AG08396 (cell line): ENCODE measurements around the gene SUFU.

Source experiments
- DNase-seq: peaks from one replicate; pipeline ENCODE4 v3.0.0; 2012; ENCODE audit warnings: low spot score, mixed read lengths

SUFU gene

GRCh38 chr10:102596506-102596971 lies 92.8 kb downstream of the SUFU start:
- peak; percentile 61 for DNase-seq

DNA sequence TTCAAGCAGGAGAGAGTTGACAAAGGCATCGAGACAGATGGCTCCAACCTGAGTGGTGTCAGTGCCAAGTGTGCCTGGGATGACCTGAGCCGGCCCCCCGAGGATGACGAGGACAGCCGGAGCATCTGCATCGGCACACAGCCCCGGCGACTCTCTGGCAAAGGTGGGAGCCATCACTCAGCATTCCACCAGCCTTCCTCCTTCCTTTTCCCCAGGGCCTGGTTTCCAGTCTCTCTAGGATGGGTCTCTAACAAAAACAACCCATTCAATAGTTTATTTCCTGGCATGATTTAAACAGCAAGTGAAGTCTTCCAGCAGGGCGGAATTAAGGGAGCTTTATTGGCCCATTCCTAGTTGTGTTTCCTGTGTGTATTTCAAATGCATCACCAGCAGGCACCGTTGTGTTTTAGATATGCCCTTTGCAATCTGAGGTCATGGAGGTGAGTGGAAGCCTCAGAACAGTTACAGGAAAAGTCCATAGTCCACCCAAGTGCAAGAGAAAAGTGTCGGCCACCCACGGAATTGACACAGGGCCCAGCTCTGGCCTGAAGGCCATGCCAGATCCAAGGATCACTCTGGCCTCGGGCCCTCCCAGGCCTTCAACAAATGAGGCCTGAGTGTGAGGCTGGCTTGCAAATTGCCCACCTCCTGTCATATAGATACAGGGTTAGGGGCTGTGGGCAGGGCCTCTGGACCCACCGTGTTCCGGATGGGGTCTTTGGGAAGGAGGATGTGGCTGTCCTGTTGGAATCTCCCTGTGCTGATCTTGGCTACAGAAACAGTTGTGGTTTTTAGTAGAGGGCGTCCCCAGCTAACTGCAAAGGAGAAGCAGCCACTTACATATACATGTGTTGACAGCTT lies 93.6 kb downstream of the SUFU start:
- DNase-seq: no peak

DNA sequence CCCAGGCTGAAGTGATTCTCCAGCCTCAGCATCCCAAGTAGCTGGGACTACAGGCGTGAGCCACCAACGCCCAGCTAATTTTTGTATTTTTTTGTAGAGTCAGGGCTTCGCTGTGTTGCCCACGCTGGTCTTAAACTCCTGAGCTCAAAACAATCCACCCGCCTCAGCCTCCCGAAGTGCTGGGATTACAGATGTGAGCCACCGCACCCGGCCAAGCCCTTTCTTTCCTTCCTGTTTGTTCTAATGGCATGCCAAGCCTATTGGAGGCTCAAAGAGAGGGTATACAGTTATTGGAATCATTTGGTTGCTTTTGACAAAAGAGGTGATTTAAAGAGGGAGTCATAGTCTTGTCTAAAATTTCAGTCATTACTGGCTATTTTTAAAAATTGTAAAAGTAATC lies 94.5 kb downstream of the SUFU start:
- no peak for DNase-seq

DNA sequence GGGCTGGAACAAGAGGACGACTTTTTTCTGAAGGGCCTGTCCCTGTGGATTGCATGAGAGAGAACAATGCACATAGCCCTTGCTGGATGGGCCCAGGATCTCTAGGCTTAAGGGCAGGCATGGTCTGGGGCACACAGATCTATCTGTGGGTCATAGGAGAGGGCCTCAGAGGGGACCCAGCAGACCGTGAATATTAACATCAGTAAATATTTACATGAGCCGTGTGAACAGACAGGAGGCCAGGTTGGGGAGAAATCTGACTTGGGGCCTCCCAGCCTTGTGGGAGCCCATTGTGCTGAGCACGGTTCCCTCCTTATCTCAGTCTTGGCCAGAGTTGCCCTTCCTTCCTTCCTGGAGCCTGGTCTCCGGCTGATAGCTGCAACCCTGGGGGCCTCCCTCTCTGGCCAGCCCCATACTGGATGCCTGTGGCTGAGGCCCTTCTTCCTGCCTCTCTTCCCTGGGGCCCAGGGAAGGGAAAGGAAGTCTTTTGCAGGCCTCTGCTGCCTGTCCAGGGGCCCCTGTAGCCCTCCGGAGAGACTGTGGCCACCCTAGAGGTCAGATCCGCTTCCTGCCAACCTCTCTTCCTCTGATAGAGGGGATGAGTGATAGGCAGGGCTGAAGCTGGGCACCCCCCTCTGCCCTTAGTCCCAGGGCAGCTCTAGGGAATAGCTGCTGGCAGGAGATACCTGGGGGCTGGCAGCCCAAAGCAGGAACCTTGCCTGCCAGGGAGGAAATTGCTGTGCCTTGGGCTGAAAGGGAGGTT lies 96.0 kb downstream of the SUFU start:
- no peak for DNase-seq

DNA sequence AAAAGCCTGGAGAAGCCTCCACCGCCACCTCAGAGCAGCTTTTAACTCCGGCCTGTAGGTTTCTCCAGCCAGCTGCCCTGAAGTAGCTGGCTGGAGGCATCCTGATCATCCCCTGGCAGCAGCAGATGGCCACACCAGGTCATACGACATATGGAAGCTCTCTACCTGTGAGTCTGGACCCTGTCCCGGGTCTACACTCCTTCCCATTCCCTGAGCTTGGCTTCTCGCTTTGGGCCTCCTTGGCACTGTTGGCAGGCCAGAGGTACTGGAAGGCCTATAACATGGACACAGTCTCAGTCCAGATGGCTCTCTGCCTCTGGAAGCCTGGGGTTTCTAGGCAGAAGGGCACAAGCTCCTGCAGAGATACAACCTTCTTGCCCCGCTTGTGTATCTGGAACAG lies 97.0 kb downstream of the SUFU start:
- DNase-seq: no peak

DNA sequence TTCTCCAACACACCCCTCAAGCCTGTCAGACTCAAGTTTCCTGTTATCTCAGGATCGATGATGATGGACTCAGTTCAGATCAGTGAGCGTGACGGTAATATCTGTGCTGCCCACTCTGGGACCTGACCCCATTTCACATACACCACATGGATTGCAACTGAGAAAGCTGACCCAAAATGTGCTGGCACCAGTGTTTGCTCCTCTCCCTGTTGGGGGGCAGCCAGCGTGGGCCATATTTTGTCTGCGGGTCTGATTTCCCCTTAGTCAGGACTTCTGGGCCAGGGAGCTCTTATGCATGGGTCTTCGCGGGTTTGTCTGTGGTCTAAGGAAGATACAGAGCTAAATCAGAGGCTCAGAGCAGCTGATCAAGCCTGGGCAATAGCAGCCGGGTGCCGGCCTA lies 97.9 kb downstream of the SUFU start:
- no peak for DNase-seq

DNA sequence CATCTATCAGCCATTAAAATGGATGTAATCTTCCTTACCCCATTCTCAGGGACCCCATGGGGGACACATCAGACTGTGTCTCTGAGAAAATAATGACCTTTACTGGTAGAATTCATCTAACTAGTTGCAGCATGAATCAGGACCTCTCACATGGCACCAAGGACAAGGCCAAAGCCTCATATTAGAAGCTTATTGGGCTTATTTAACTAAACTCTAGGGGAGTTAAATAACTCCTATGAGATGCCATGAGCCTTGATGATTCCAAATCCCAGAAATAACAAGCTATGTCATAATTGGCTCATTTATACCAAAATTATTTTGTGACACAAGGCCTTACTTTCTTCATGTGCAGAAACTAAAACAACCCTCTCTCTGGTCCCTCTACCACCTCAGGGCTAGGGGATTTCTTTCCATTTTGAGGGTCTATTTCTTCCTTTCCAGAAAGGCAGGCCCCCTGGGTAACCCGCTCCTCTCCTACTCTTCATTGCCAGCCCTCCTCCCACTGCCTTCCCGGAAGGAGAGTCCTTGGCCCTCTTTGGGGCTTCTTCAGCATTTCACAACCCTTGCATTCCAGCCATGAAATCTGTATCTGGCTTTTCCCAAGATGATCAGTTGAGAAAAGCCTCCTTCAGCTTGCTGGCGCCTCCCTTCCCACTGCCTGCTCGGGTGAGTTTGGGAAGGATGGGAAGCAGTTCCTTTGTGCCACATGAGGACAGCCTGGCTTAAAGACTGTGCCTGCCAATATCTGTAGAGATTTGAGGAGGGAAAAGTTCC lies 98.7 kb downstream of the SUFU start:
- DNase-seq: peak; percentile 59

DNA sequence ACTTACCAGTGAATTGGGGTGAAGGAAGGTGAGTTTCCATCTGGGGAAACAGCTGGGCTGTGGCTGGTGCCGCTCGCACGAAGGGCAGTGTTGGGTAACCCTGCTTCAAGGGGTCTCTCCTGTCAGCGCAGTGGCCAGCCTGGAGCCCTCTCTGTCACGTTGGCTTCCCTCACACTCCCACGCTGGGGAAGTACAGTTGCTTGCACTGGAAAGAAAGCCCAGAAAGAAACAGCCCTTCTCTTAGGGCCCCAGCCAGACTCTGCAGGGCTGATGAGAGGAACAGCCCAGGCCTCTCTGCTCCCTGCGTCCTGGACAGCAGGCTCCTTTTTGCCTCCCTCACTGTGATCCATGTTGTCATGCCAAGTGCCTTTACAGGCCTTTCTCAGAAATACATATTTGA lies 100.2 kb downstream of the SUFU start:
- DNase-seq: no peak

- no peak for DNase-seq
Measured at GRCh38 chr10:102604439-102604841, 100.7 kb downstream of the SUFU start.

DNA sequence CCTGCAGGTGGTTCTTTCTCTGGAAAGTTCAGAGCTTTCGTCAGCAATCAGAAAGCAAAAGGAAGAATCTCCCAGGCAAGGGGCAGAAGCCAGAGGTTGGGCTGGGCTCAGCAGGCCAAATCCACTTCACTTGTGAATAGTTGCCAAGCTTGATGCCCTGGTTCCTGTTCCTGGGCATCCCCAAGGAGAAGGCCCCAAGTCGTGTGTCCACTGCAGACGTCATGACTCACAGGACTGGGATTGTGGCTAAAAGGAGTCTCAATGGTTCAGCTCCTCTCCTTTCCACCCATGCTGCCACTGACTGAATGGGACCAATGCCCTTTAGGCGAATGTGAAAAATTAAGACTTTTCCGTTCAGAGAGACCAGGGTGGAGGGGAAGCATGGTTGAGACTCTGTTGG lies 101.9 kb downstream of the SUFU start:
- DNase-seq: no peak

DNA sequence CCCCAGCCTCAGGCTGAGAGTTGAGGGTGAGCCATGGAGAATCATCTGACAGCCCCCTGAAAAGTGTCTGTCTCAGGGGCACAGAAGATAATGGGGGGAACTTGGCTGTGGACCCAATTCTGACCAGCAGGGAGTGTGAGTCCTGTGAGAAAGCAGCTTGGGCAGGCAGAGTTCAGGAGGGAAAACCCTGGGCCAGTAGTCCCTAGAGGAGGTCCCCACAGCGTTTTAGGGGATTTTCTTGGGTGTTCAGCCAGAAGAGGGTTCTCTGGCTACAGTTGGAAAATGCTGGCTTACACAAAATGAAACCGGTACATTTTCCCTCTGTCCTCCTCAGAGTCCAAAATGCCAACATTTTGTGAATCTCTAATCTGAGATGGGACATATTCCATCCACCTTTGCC lies 104.7 kb downstream of the SUFU start:
- no peak for DNase-seq

DNA sequence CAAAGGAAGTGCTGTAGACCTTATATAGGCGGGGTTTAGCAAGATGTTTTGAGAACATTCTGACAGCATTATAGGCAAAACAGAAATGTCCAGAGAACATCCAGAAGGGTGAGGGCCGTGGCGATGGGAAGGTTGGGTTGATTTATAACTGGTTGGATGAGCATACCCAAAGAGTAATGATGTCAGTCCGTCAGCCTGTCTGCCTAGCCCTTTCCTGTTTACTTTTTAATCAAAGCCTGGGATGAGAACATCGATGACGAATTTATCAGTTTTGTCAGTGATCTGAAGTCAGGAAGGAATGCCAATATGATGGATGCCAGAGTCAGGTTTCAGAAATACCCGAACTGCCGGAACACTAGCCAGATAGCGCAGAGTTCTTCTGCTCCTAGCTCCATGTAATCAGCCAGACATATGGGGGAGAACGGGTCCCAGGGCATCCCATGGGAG lies 106.7 kb downstream of the SUFU start:
- DNase-seq: no peak

DNA sequence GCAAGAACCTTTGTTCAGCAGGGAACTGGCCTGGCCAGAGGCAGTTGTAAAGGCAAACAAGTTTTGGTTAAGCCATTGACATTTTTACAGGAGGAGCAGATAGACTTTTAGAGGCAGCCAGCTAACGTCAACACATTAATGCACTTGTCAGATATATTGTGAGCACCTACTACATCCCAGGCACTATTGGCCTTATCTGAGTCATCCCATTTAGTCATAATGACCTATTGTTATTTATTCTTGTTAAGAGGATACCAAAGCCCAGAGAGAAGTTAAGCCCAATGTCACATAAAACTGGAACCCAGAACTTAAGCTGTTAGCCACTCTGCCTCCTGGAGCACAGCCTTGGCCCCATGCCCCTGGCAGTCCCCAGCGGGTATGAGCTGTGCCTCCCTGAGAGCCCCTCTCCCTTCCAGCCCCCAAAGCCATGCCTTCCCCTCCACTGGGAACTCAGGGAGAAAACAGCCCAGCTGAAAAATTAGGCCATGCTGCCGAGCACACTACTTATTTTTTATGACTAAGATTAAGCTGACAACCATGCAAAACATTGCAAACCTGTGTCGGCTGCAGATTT lies 107.8 kb downstream of the SUFU start:
- DNase-seq: no peak

DNA sequence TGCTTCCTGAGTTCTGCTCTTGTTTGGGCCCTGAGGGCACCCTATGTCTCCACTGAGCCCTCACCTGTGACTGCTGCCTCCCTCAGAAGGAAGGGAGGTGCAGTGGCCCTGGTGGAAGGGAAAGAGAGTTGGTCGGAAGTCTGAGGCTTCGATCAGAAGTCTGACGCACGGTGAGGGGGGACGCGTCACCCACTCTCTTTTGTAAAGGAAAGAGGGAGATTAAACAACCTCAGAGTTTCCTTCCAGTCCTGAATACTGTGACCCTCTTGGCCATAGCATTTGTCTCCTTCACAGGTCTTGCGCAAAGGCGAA lies 109.1 kb downstream of the SUFU start:
- no peak for DNase-seq

DNA sequence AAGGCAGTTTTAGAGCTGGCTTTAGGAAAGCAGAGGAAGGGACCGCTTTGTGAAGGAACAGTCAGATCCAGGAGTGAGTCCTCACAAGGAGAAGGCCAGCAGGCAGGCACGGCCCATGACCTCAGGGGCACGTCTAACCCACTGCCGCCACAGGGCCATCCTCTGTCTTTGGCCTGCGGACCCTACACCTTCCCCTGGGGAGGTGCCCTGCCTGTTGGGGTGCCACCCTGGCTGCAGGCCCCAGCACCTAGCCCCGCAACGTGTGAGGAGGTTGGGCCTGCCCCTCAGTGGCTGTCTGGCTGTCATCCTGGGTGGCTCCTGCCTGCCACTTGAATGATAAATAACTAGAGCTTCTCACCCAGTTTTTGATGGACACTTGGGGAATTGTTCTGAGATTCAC lies 109.5 kb downstream of the SUFU start:
- DNase-seq: no peak

DNA sequence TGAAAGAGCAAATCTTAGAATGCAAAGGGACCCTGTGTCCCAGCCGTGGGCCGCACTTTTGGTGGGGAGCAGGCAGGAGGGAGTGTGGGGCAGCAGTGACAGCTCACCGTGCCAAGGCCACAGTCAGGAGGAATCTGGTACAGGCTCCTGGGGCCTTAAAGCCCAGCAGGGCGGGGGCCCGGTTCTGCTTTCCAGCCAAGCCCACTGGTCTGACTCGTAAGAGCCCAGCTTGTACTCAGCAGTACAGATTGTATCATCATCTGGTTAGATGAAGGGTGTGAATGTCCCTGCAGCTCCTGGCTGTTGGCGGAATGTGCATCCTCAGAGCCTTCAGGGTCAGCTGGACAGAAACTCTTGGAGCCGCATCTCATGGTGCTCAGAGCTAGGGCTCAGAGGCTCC lies 110.0 kb downstream of the SUFU start:
- DNase-seq: no peak

GRCh38 chr10:102614888-102615287 lies 111.1 kb downstream of the SUFU start:
- DNase-seq: no peak

GRCh38 chr10:102615361-102615760 lies 111.6 kb downstream of the SUFU start:
- DNase-seq: no peak

DNA sequence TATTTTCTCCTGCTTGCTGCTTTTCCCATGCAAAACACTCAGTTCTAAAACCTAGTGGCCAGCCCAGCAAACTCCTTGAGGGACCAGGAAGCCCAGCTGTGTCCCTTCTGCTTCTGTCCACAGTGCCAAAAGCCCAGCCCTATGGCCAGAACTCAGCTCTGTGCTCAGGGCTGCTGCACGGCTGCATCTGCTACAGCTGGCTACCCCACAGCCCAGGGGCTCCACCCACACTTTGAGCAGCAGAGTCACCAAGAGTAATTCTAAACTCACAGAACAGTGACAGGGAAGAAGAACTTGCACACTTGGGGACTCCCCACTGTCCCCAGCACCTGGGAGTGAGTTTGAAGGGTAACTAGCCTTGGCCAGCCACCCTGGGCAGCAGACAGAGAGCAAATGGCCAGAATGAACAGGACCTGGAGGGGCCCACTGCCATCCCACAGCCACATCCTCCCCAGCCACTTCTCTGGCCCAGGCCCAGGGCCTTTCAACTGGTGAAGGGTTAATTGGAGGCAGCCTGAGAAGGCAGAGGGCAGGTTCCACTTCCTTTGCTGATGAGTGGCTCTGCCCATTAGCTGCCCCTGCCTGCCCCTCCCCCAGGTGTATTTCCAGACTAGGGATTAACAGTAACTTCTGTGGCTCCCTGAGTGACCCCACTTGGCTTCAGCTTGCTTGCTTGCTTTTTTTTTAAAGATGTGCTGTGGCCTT lies 112.4 kb downstream of the SUFU start:
- no peak for DNase-seq

- no peak for DNase-seq
Measured at GRCh38 chr10:102617041-102617440, 113.3 kb downstream of the SUFU start.

GRCh38 chr10:102617816-102618215 lies 114.0 kb downstream of the SUFU start:
- no peak for DNase-seq
